GM18870 (cell line): ENCODE results near the gene DHX58.
"Not testable (repeated sequence)": the region's sequence is repeated elsewhere in the genome, so short reads cannot be mapped to it uniquely, and the experiment has no call there.

Experiments used
- ATAC-seq: cut with Tn5 transposase; IDR thresholded peaks from one replicate; pipeline ENCODE4 v1.9.1; 2021; ENCODE audit warnings: moderate library complexity; ENCODE audit not compliant: unreplicated experiment

DHX58 gene

GRCh38 chr17:42112552-42113176, at the start of gene DHX58:
TSS of gene DHX58 (minus strand) at chr17:42112714. CDS start at chr17:42111892, 822 bp downstream.
- ATAC-seq = peak; percentile 52

- no peak for ATAC-seq
These were observed 48.0 kb upstream of the DHX58 start for GRCh38 chr17:42160531-42160910.

GRCh38 chr17:42159796-42160530, 47.4 kb upstream of the DHX58 start:
- no peak for ATAC-seq

- ATAC-seq = no peak
These were observed 43.1 kb upstream of the DHX58 start for GRCh38 chr17:42155614-42156045.

- no peak for ATAC-seq
These were observed 41.6 kb upstream of the DHX58 start for GRCh38 chr17:42153919-42154742.

- ATAC-seq = no peak
These were observed 34.5 kb upstream of the DHX58 start for GRCh38 chr17:42146911-42147607.

GRCh38 chr17:42143138-42143537, 30.6 kb upstream of the DHX58 start:
- ATAC-seq = not testable (repeated sequence)

- no peak for ATAC-seq
These were observed 29.9 kb upstream of the DHX58 start for GRCh38 chr17:42142371-42142896.

GRCh38 chr17:42141382-42141781, 28.9 kb upstream of the DHX58 start:
- ATAC-seq = no peak

- not testable (repeated sequence) for ATAC-seq
These were observed 28.2 kb upstream of the DHX58 start for GRCh38 chr17:42140690-42141089.

- no peak for ATAC-seq
These were observed 26.4 kb upstream of the DHX58 start for GRCh38 chr17:42138749-42139492.

GRCh38 chr17:42136654-42137051, 24.1 kb upstream of the DHX58 start:
- ATAC-seq = no peak

- ATAC-seq = no peak
These were observed 23.4 kb upstream of the DHX58 start for GRCh38 chr17:42135664-42136653.

- no peak for ATAC-seq
These were observed 22.6 kb upstream of the DHX58 start for GRCh38 chr17:42135151-42135550.

- no peak for ATAC-seq
These were observed 21.0 kb upstream of the DHX58 start for GRCh38 chr17:42133461-42134041.

GRCh38 chr17:42132941-42133340, 20.4 kb upstream of the DHX58 start:
- ATAC-seq = no peak

GRCh38 chr17:42131981-42132432, 19.5 kb upstream of the DHX58 start:
- no peak for ATAC-seq

- no peak for ATAC-seq
These were observed 18.7 kb upstream of the DHX58 start for GRCh38 chr17:42131232-42131631.
